Activated T-helper 1 cell treated with anti-CD3 and anti-CD28 coated beads, Interleukin-12 subunit alpha, Interleukin-12 subunit beta, Interleukin-2, Interleukin-4 antibody, amounts not matched to agents 30 ng/mL and 10 ng/mL and 1 ng/mL, durations not matched to agents 14 hours and 24 hours and 36 hours (primary cell): ENCODE results near the gene ARMC6. TPM values are rescaled to one million over a fixed set of nuclear protein-coding genes. Genes with fewer than 3 reads are reported as not detected.
"Not testable (repeated sequence)": the region's sequence is repeated elsewhere in the genome, so short reads cannot be mapped to it uniquely, and the experiment has no call there.

Experiments
- DNase-seq: peaks from one replicate; pipeline ENCODE4 v3.0.0; 2021; ENCODE audit warnings: low spot score
- H3K27ac Mint-ChIP-seq: one replicate; pipeline ENCODE4 v1.8.0; 2021; ENCODE audit warnings: mild to moderate bottlenecking, mixed read lengths
- H3K27me3 Mint-ChIP-seq: one replicate; pipeline ENCODE4 v1.8.0; 2022; ENCODE audit warnings: mild to moderate bottlenecking, moderate library complexity, mixed read lengths; ENCODE audit not compliant: insufficient read depth
- H3K36me3 Mint-ChIP-seq: one replicate; pipeline ENCODE4 v1.8.0; 2021; ENCODE audit warnings: low read depth, mixed read lengths
- H3K4me1 Mint-ChIP-seq: one replicate; pipeline ENCODE4 v1.8.0; 2021; ENCODE audit warnings: low read depth, mixed read lengths
- H3K4me3 Mint-ChIP-seq: one replicate; pipeline ENCODE4 v1.8.0; 2021; ENCODE audit warnings: mild to moderate bottlenecking, moderate library complexity, mixed read lengths
- H3K9me3 Mint-ChIP-seq: one replicate; pipeline ENCODE4 v1.8.0; 2021; ENCODE audit warnings: mixed read lengths
- intact Hi-C: fragments of 100-400 bp; cut with micrococcal nuclease; formaldehyde crosslinking; loops from one replicate; pipeline ENCODE4 v1.15.1; 2024
- total RNA-seq: library from RNA; stranded (reverse); gene quantifications from 2 replicates; pipeline ENCODE4 v1.2.3, GENCODE V29; 2022

ARMC6 gene
- total RNA-seq, 1 donor from 2014 or later: 56.5 TPM

- H3K9me3 Mint-ChIP-seq: no peaks in the 10 kb centered on the region
- H3K27me3 Mint-ChIP-seq: no peaks in the 10 kb centered on the region
Observed at GRCh38 chr19:18998276-18998675, 35.1 kb upstream of the ARMC6 start.

DNA sequence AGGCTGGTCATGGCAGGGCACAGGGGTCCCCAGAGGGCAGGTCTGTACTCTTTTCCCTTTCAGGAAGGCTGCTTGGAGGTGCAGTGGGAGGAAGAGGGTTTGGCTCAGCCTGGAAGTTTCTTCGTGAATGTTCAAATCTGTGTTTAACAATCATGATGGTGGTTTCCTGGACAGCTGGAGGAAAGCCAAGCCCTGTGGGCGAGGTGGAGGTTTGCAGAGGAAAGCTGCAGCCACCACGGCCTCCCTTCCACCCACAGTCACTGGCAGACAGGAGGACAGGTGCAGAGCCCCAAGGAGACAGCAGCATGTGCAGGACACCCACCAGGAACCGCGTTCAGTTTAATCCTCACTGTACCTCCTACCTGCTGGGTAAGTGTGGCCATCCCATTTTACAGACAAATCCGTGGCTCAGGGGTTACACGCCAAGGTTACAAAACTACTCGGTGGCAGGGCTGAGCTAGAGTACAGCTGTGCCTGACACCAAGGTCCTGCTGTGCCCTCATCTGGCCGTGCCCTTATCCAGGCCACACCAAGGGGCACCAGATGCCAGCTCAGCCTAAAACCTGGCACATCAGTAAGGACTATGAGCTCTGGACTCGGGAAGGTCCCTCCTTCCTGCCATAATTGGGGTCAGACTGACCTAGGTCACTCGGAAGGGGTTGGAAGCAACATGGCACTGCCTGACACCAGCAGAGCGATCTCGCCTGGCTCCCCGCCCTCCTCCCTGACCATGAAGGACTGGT is 34.2 kb upstream of the ARMC6 start:
- intact Hi-C loops: no loop called here
- Mint-ChIP-seq H3K27ac (no peak overlapping the region), H3K4me1 (peaks cover 13% of the 10 kb centered on the region), H3K9me3 (no peaks in the 10 kb centered on the region), H3K36me3 (peaks cover 24% of the 10 kb centered on the region), H3K27me3 (no peaks in the 10 kb centered on the region), H3K4me3 (no peak overlapping the region)
- no peak for DNase-seq

More at GRCh38 chr19:18998276-18998675, 35.1 kb upstream of the ARMC6 start:
- no peak for DNase-seq
- peaks cover 29% of the 10 kb centered on the region for H3K36me3 Mint-ChIP-seq
- intact Hi-C loops: no loop called here
- no peak overlapping the region for H3K4me3 Mint-ChIP-seq
- H3K4me1 Mint-ChIP-seq: peaks cover 13% of the 10 kb centered on the region
- peak overlapping the region; percentile 34 for H3K27ac Mint-ChIP-seq

DNA sequence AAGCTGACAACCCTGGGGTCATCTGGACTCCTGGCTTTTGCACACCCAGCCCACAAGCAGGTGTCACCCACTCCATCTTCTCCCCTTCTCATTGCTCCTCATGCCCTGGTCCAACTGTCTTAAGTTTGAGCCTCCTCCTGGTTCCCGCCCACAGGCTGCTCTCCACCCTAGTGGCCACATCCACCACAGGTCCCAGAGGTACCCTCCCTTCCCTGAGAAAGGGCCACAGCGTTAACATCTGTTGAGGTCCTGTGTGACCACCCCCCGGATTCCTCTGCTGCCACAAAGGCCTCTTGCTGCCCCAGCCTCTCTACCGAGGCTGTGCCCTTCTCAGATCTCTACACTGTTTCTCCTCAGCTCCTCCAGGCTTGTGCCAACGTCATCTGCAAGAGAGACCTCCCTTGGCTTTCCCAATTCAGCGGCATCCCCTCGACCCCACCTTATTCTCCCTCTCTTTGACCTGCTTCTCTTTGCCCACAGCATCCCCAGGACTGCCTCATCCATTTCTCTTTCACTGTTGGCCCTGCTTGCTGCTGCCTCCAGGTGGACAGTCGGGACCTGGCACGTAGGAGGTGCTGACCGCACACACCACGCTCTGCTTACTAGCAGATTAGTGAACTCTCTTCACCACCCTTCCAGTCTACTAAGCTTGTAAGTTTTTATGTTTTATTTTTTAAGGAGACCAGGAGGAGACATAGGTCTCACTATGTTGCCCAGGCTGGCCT is 33.3 kb upstream of the ARMC6 start:
- H3K9me3 Mint-ChIP-seq: no peaks in the 10 kb centered on the region

DNA sequence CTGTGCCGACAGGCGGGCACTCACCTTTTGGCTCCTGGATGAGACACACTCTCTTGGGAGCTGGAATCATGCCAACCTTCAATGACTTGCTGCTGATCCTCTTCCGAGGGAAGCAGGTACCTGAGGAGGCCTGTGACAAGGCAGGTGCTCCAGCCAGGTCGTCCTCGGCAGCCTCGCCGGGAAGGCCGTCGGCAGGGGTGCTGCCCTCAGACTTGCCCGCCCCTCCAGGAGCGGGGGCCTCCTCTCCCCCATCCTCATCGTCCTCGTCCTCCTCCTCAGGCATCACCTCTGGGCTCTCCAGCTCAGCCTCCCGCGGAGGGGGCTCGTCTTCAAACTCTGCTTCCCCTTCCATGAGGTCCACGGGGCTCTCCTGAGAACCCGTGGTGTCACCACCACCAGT is 29.3 kb upstream of the ARMC6 start:
- no peak overlapping the region for H3K27ac Mint-ChIP-seq
- no peaks in the 10 kb centered on the region for H3K27me3 Mint-ChIP-seq
- peaks cover 42% of the 10 kb centered on the region for H3K36me3 Mint-ChIP-seq
- DNase-seq: no peak
- no peak overlapping the region for H3K4me3 Mint-ChIP-seq
- intact Hi-C loops: no loop called here
- H3K4me1 Mint-ChIP-seq: peaks cover 7% of the 10 kb centered on the region
- H3K9me3 Mint-ChIP-seq: no peaks in the 10 kb centered on the region

More for the DNA sequence above, 33.3 kb upstream of the ARMC6 start:
- no peak overlapping the region for H3K4me3 Mint-ChIP-seq
- H3K27me3 Mint-ChIP-seq: no peaks in the 10 kb centered on the region
- no peak overlapping the region for H3K27ac Mint-ChIP-seq
- H3K4me1 Mint-ChIP-seq: peaks cover 13% of the 10 kb centered on the region
- no peak for DNase-seq
- peaks cover 30% of the 10 kb centered on the region for H3K36me3 Mint-ChIP-seq
- intact Hi-C loops: no loop called here

- Mint-ChIP-seq H3K4me1 (no peaks in the 10 kb centered on the region), H3K27me3 (no peaks in the 10 kb centered on the region), H3K9me3 (no peaks in the 10 kb centered on the region), H3K4me3 (no peak overlapping the region), H3K27ac (no peak overlapping the region), H3K36me3 (peaks cover 46% of the 10 kb centered on the region)
- intact Hi-C loops: no loop called here
- DNase-seq: no peak
Observed at GRCh38 chr19:19006213-19006612, 27.2 kb upstream of the ARMC6 start.

DNA sequence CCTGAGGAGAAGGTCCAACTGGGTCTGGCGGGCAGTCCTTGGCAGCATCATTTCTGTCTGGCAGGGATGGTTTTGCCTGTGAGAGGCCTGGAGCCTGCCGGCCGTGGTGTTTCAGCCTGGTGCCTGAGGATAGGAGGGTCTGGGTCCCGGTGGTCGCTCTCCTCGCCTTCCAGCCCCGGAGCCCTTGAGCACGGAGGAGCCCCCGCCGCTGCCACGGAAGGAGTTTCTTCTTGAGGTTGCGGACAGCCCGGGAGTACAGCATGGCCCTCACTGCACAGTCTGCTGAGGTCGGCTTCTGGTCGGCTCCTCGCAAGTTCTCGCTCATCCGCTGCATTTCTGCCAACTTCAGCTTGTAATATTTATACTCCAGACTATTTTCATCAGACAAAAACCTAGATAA is 23.5 kb upstream of the ARMC6 start:
- Mint-ChIP-seq H3K9me3 (no peaks in the 10 kb centered on the region), H3K4me3 (no peak overlapping the region), H3K27me3 (no peaks in the 10 kb centered on the region), H3K27ac (no peak overlapping the region), H3K4me1 (no peaks in the 10 kb centered on the region), H3K36me3 (peaks cover 45% of the 10 kb centered on the region)
- intact Hi-C loops: no loop called here
- DNase-seq: no peak

- DNase-seq: no peak
- intact Hi-C loops: no loop called here
- Mint-ChIP-seq H3K9me3 (no peaks in the 10 kb centered on the region), H3K4me3 (no peak overlapping the region), H3K4me1 (no peaks in the 10 kb centered on the region), H3K36me3 (peaks cover 41% of the 10 kb centered on the region), H3K27ac (no peak overlapping the region), H3K27me3 (no peaks in the 10 kb centered on the region)
Observed at GRCh38 chr19:19010551-19010950, 22.9 kb upstream of the ARMC6 start.

GRCh38 chr19:19021115-19021514 is 12.3 kb upstream of the ARMC6 start:
- no peaks in the 10 kb centered on the region for H3K9me3 Mint-ChIP-seq
- peaks cover 20% of the 10 kb centered on the region for H3K4me1 Mint-ChIP-seq
- no peak overlapping the region for H3K27ac Mint-ChIP-seq
- H3K4me3 Mint-ChIP-seq: no peak overlapping the region
- no peaks in the 10 kb centered on the region for H3K27me3 Mint-ChIP-seq
- intact Hi-C loops: no loop called here
- no peak for DNase-seq
- peaks cover 48% of the 10 kb centered on the region for H3K36me3 Mint-ChIP-seq

- no peak for DNase-seq
- Mint-ChIP-seq H3K4me3 (peak overlapping the region; percentile 6), H3K27ac (no peak overlapping the region), H3K27me3 (no peaks in the 10 kb centered on the region), H3K36me3 (peaks cover 49% of the 10 kb centered on the region), H3K4me1 (peaks cover 26% of the 10 kb centered on the region), H3K9me3 (no peaks in the 10 kb centered on the region)
- intact Hi-C loops: no loop called here
Observed at GRCh38 chr19:19022380-19022961, 10.9 kb upstream of the ARMC6 start.

DNA sequence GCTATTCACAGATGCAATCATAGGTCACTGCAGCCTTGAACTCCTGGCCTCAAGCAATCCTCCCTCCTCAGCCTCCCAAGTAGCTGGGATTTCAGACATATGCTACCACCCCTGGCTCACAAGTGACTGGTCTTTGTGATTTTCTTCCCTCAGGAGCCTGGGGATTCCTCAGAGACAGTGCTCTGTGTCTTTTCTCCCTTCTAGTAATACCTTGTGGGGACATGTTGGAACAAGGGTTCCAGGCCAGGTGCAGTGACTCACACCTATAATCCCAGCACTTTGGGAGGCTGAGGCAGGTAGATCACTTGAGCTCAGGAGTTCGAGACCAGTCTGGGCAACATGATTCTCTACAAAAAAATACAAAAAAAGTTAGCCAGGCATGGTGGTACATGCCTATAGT is 10.0 kb upstream of the ARMC6 start:
- H3K4me3 Mint-ChIP-seq, H3K27ac Mint-ChIP-seq, H3K27me3 Mint-ChIP-seq, H3K9me3 Mint-ChIP-seq, DNase-seq, intact Hi-C loops: not testable (repeated sequence)
- H3K4me1 Mint-ChIP-seq: peaks cover 26% of the 10 kb centered on the region
- peaks cover 55% of the 10 kb centered on the region for H3K36me3 Mint-ChIP-seq

GRCh38 chr19:19025861-19026260 is 7.5 kb upstream of the ARMC6 start:
- peaks cover 59% of the 10 kb centered on the region for H3K36me3 Mint-ChIP-seq
- H3K4me3 Mint-ChIP-seq: no peak overlapping the region
- DNase-seq: no peak
- H3K4me1 Mint-ChIP-seq: peaks cover 32% of the 10 kb centered on the region
- no peaks in the 10 kb centered on the region for H3K27me3 Mint-ChIP-seq
- no peak overlapping the region for H3K27ac Mint-ChIP-seq
- intact Hi-C loops: no loop called here
- H3K9me3 Mint-ChIP-seq: no peaks in the 10 kb centered on the region

DNA sequence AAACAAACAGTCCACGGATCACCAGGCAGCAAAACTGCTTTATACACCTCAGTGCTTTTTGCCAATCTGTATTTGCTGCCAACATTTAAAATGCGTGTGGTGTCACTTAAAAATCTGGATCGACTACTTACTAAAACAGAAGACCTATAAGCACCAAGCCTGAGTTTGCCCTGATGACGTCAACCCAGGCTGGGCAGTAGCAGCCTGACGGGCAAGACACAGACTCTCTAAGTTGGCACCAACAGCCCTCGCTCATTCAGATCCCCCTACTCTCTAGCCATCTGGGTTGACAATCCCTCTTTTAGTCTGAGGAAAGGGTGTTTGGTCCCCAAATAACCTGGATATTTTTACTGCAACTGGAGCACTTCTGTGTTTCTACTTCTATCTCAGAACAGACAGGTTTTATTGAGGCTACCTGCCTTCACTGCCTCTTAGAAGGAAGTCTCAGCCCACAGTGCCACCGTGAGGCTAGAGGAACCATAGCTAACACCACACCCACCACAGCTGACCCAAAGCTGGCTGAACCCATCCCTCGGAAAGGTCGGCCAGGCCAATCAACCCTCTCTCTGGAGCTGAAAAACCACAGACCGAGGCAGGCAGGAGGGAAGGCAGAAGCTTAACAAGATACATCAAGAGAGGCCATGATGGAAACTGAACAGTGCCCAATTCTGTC is 7.0 kb upstream of the ARMC6 start:
- no peaks in the 10 kb centered on the region for H3K9me3 Mint-ChIP-seq
- H3K36me3 Mint-ChIP-seq: peaks cover 58% of the 10 kb centered on the region
- H3K27ac Mint-ChIP-seq: no peak overlapping the region
- peaks cover 35% of the 10 kb centered on the region for H3K4me1 Mint-ChIP-seq
- H3K27me3 Mint-ChIP-seq: no peaks in the 10 kb centered on the region
- H3K4me3 Mint-ChIP-seq: no peak overlapping the region
- intact Hi-C loops: no loop called here
- no peak for DNase-seq

DNA sequence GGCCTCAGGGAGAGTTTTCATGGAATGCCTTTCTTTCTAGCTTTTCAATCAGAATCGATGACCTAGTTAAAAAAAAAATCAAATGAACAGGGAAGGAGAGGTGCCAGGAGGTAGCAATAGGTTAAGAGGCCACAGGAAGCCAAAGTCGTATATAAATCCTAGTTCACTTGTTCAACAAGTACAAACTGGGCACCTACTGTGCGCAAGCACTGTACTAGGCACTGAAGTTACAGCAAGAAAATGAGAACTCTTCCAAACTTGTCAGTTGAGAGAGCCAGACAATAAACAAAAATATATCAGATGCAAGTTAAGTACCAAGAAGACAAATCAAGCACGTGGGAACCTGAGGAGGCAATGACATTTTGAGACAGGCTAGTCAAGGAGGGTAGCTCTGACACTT is 6.2 kb upstream of the ARMC6 start:
- Mint-ChIP-seq H3K9me3 (no peaks in the 10 kb centered on the region), H3K27ac (no peak overlapping the region), H3K4me3 (no peak overlapping the region), H3K27me3 (no peaks in the 10 kb centered on the region), H3K4me1 (peaks cover 38% of the 10 kb centered on the region), H3K36me3 (peaks cover 57% of the 10 kb centered on the region)
- DNase-seq: no peak
- intact Hi-C loops: no loop called here
